Astrocyte (in vitro differentiated cells and primary cell): ENCODE data around the gene CGB1.

Experiments used
- EZH2 ChIP-seq: IDR thresholded peaks from 2 replicates; pipeline ENCODE4 v1.6.1; 2012; ENCODE audit warnings: mild to moderate bottlenecking, low read length, inconsistent platforms; ENCODE audit not compliant: insufficient read depth
- TF ChIP-seq, protein P1 (sequence below): IDR thresholded peaks from 2 replicates; pipeline ENCODE4 v1.5.1; 2011; ENCODE audit warnings: low read depth, mild to moderate bottlenecking, inconsistent platforms, low read length, moderate library complexity; ENCODE audit not compliant: insufficient read depth

DNA sequence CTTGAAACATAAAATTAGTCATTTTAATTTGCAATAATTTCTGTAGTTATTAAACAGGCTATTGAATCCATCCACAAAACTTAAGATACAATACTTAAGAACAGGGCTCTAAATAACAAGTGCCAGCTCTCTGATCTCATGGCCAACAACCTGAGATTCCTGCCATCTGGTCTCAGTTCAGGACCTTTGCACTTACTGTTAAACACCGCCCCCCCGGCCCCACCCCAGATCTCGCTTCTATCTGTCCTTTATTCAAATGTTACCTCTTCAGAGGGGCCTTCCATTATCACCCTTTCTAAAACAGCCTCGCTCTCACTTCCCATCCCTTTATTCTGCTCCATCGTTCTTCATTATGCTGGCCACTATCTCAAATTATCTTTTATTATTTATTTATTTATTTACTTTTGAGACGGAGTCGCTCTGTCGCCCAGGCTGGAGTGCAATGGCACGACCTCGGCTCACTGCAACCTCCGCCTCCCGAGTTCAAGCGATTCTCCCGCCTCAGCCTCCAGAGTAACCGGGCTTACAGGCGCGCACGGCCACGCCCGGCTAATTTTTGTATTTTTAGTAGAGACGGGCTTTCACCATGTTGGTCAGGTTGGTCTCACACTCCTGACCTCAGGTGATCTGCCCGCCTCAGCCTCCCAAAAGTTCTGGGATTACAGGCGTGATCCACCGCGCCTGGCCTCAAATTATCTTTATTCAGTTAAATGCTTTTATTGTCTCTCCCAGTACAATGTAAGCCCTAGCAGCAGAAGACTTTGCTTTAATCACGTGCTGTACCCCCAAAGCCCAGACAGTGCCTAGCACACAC, 47.7 kb upstream of the CGB1 start:
- TF ChIP-seq, protein P1, sequence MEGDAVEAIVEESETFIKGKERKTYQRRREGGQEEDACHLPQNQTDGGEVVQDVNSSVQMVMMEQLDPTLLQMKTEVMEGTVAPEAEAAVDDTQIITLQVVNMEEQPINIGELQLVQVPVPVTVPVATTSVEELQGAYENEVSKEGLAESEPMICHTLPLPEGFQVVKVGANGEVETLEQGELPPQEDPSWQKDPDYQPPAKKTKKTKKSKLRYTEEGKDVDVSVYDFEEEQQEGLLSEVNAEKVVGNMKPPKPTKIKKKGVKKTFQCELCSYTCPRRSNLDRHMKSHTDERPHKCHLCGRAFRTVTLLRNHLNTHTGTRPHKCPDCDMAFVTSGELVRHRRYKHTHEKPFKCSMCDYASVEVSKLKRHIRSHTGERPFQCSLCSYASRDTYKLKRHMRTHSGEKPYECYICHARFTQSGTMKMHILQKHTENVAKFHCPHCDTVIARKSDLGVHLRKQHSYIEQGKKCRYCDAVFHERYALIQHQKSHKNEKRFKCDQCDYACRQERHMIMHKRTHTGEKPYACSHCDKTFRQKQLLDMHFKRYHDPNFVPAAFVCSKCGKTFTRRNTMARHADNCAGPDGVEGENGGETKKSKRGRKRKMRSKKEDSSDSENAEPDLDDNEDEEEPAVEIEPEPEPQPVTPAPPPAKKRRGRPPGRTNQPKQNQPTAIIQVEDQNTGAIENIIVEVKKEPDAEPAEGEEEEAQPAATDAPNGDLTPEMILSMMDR = no peak
- TF ChIP-seq EZH2 = no peak
